Left kidney (tissue), 8 donors: Measurements from ENCODE around the gene ERP44. TPM values are rescaled to one million over a fixed set of nuclear protein-coding genes. Genes with fewer than 3 reads are reported as not detected.
"Not testable (repeated sequence)": the region's sequence is repeated elsewhere in the genome, so short reads cannot be mapped to it uniquely, and the experiment has no call there.

Experiments
- DNase-seq: peaks from one replicate; pipeline ENCODE4 v3.0.0-alpha.2; 2013
- long read RNA-seq, 8 donors: transcript quantifications; one replicate each; lab custom pipeline, GENCODE V29; 2026
- polyA plus RNA-seq: library from polyadenylated mRNA; unstranded; fragments of 120-200 nt; gene quantifications from one replicate; pipeline ENCODE4 v1.2.1, GENCODE V29; 2013; ENCODE audit not compliant: insufficient read length

Gene ERP44
- 39.6 TPM for polyA plus RNA-seq
- long read RNA-seq, donor 1, full-length matches to known transcripts: 40 of 58 reads
- long read RNA-seq, donor 1, partial matches to known transcripts: 18 of 58 reads
- long read RNA-seq, donor 1, other reads (novel, unspliced or antisense): 0 of 58 reads
- long read RNA-seq, donor 2, full-length matches to known transcripts: 23 of 47 reads
- long read RNA-seq, donor 2, partial matches to known transcripts: 24 of 47 reads
- long read RNA-seq, donor 2, other reads (novel, unspliced or antisense): 0 of 47 reads
- long read RNA-seq, donor 3, full-length matches to known transcripts: 22 of 22 reads
- long read RNA-seq, donor 3, partial matches to known transcripts: 0 of 22 reads
- long read RNA-seq, donor 3, other reads (novel, unspliced or antisense): 0 of 22 reads
- long read RNA-seq, donor 4: 0 reads
- long read RNA-seq, donor 5, full-length matches to known transcripts: 58 of 58 reads
- long read RNA-seq, donor 5, partial matches to known transcripts: 0 of 58 reads
- long read RNA-seq, donor 5, other reads (novel, unspliced or antisense): 0 of 58 reads
- long read RNA-seq, donor 6, full-length matches to known transcripts: 31 of 31 reads
- long read RNA-seq, donor 6, partial matches to known transcripts: 0 of 31 reads
- long read RNA-seq, donor 6, other reads (novel, unspliced or antisense): 0 of 31 reads
- long read RNA-seq, donor 7, full-length matches to known transcripts: 40 of 40 reads
- long read RNA-seq, donor 7, partial matches to known transcripts: 0 of 40 reads
- long read RNA-seq, donor 7, other reads (novel, unspliced or antisense): 0 of 40 reads
- long read RNA-seq, donor 8, full-length matches to known transcripts: 16 of 16 reads
- long read RNA-seq, donor 8, partial matches to known transcripts: 0 of 16 reads
- long read RNA-seq, donor 8, other reads (novel, unspliced or antisense): 0 of 16 reads

GRCh38 chr9:100098887-100099721 is at the start of gene ERP44, which contains the start of gene INVS:
Gene ERP44 (minus strand): TSS chr9:100099000. CDS start chr9:100098840, 160 bp downstream.
Gene INVS (plus strand): TSS chr9:100099243. CDS start chr9:100104522, 5,279 bp downstream.
- peak; percentile 99 for DNase-seq

GRCh38 chr9:100145976-100146375 is 47.2 kb upstream of the ERP44 start:
- DNase-seq: not testable (repeated sequence)

- not testable (repeated sequence) for DNase-seq
Observed at GRCh38 chr9:100145167-100145934, 46.6 kb upstream of the ERP44 start.

DNA sequence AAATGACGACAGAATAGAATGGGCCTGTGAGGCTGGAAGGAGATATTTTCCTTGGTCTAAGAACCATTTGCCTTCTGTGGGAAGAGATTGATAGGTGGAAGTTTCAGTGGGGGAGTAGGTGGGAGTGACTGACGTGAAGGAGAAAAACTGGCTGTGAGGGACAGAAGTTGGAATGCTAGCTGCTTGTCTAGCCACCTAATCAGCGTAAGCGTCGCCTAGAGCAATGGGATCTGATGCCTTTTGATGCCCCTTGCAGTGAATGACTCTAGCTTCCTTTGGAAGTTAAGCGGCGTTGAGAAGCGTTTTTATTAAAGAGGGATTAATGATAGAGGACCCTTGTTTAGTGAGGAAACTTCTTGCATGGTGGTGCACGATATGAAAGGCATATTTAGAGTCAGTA is 43.1 kb upstream of the ERP44 start:
- not testable (repeated sequence) for DNase-seq

DNA sequence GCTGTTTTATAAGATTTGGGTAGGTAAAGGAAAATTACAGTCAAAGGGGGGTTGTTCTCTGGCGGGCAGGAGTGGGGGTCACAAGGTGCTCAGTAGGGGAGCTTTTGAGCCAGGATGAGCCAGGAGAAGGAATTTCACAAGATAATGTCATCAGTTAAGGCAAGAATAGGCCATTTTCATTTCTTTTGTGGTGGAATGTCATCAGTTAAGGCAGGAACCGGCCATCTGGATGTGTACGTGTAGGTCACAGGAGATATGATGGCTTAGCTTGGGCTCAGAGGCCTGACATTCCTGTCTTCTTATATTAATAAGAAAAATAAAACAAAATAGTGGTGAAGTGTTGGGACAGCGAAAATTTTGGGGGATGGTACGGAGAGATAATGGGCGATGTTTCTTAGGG is 41.5 kb upstream of the ERP44 start:
- not testable (repeated sequence) for DNase-seq

DNA sequence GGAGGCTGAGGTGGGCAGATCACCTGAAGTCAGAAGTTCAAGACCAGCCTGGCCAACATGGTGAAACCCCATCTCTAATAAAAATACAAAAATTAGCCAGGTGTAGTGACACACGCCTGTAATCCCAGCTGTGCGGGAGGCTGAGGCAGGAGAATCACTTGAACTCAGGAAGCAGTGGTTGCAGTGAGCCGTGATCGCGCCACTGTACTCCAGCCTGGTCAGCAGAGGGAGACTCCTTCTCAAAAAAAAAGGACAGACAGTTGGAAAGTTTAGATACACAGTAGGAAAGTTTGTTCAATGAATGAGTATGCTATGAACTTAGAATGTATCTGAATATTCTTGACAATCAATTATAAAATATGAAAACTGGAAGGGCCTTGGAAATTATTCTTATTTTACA is 38.0 kb upstream of the ERP44 start:
- DNase-seq: not testable (repeated sequence)

DNA sequence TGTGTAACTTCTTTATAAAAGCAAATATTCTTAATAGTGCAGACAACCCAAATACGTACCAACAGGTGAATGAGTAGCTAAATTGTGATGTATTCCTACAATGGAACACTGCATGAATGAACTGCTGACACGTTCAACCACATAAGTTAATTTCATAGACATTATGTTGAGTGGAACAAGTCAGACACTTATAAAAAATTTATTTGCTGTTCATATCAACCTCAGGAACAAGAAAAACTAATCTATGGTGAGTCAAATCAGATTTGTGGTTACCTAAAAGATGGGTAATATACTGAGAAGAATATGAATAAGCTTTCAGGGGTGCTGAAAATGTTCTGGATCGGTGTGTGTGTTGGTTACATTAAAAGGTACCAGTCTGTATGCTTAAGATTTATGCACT is 35.9 kb upstream of the ERP44 start:
- DNase-seq: no peak

- no peak for DNase-seq
Observed at GRCh38 chr9:100131875-100132430, 33.2 kb upstream of the ERP44 start.

DNA sequence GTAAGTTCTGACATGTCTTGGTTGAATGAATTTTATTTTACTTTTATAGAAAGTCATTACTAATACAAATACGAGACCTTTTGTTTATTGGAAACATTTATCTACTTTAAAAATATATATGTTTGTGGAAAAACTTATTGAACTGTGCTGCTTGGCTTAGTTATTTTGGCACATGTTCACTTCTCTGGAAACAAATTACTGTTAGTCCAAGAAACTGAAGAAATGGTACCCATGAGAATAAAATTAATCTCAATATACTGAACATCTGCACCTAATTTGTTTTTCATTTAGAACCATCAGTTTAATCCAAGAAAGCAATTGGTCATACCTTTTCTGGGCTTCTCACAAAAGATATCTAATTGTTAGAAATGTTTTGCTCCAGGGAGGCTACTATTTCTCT is 32.4 kb upstream of the ERP44 start:
- no peak for DNase-seq

- no peak for DNase-seq
Observed at GRCh38 chr9:100129772-100130171, 31.0 kb upstream of the ERP44 start.

- no peak for DNase-seq
Observed at GRCh38 chr9:100126423-100126822, 27.6 kb upstream of the ERP44 start.

GRCh38 chr9:100125910-100126309 is 27.1 kb upstream of the ERP44 start:
- DNase-seq: no peak

GRCh38 chr9:100125236-100125635 is 26.4 kb upstream of the ERP44 start:
- no peak for DNase-seq

GRCh38 chr9:100120286-100120685 is 21.5 kb upstream of the ERP44 start:
- no peak for DNase-seq

DNA sequence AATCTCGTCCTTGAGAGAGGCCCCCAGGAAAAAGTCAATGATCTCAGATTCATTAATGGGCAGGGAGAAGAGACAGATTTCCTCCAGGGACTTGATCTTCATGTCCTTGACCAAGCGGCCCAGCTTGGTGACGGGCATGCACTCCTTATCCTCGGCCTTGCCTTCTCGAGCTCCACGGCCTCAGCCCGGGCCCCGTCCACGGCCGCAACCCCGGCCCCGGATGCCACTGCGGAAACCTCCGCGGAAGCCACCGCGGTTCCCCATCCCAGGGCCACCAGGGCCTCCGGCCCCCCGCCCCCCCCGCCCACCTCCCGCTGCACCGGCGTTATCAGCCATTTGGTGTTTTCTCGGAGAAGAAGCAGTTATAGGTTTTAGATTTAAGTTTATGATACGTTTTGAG is 18.5 kb upstream of the ERP44 start:
- no peak for DNase-seq

GRCh38 chr9:100112677-100113336 is 14.0 kb upstream of the ERP44 start:
- no peak for DNase-seq

- no peak for DNase-seq
Observed at GRCh38 chr9:100111235-100111634, 12.4 kb upstream of the ERP44 start.

GRCh38 chr9:100108559-100108958 is 9.8 kb upstream of the ERP44 start:
- DNase-seq: no peak

- no peak for DNase-seq
Observed at GRCh38 chr9:100106616-100107015, 7.8 kb upstream of the ERP44 start.

DNA sequence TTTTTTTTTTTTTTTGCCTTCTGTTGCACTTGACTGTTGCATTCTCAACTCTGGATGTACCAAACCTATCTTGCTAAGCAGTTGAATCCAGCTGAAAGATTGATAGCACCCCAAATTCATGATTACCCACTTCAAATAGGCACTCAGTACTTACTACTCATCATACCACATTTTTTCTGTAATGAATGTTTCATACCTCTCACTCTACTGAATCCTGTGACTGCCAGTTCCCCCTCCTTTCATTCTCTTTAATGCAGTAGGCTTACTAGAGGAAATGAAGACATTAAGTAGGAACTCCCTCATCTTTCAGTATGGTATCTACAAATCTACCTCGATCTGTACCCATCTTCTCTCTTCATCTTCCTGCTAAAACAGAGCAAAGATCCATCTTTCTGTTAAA is 7.1 kb upstream of the ERP44 start:
- no peak for DNase-seq
